GM12865 (cell line): ENCODE measurements around the gene BRMS1L.

Experiments used
- DNase-seq: peaks from one replicate; pipeline ENCODE4 v3.0.0; 2010; ENCODE audit warnings: low read depth
- H3K4me3 ChIP-seq: 2 replicates; pipeline ENCODE4 v1.5.1; 2011; ENCODE audit warnings: mild to moderate bottlenecking, low read depth, low read length, control low read depth
- TF ChIP-seq, protein P1 (sequence below): IDR thresholded peaks from 2 replicates; pipeline ENCODE4 v1.5.1; 2011; ENCODE audit warnings: low read length, control low read depth, low read depth, inconsistent platforms; ENCODE audit not compliant: insufficient read depth; ENCODE audit errors: missing control alignments

BRMS1L gene

DNA sequence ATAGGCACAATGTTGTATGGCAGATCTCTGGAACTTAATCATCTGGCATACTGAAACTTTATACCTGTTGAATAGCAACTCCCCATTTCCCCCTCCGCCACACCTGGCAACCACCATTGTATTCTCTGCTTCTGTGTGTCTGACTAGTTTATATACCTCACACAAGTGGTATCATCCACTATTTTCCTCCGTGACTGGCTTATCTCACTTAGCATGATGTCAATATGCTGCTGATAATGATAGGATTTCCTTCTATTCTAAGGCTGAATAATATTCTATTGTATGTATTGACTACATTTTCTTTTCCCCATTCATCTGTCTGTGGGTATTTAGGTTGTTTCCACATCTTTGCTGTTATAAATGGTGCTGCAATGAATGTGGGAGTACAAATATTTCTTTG is 21.5 kb downstream of the BRMS1L start:
- TF ChIP-seq, protein P1, sequence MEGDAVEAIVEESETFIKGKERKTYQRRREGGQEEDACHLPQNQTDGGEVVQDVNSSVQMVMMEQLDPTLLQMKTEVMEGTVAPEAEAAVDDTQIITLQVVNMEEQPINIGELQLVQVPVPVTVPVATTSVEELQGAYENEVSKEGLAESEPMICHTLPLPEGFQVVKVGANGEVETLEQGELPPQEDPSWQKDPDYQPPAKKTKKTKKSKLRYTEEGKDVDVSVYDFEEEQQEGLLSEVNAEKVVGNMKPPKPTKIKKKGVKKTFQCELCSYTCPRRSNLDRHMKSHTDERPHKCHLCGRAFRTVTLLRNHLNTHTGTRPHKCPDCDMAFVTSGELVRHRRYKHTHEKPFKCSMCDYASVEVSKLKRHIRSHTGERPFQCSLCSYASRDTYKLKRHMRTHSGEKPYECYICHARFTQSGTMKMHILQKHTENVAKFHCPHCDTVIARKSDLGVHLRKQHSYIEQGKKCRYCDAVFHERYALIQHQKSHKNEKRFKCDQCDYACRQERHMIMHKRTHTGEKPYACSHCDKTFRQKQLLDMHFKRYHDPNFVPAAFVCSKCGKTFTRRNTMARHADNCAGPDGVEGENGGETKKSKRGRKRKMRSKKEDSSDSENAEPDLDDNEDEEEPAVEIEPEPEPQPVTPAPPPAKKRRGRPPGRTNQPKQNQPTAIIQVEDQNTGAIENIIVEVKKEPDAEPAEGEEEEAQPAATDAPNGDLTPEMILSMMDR: no peak
- DNase-seq: no peak
- H3K4me3 ChIP-seq: no peak overlapping the region

DNA sequence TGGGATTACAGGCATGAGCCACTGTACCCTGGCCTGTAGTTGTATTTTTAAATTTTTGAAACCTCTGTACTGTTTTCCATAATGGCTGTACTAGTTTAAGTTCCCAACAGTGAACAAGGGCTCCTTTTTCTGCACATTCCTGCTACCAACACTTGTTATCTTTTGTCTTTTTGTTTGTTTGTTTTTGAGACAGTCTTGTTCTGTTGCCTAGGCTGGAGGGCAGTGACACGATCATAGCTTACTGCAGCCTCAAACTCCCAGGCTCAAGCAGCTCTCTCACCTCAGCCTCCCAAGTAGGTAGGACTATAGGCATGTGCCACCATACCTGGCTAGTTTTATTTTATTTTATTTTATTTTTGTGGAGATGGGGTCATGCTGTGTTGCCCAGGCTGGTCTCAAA is 23.0 kb downstream of the BRMS1L start:
- TF ChIP-seq, protein P1: no peak
- DNase-seq: no peak
- H3K4me3 ChIP-seq: no peak overlapping the region

DNA sequence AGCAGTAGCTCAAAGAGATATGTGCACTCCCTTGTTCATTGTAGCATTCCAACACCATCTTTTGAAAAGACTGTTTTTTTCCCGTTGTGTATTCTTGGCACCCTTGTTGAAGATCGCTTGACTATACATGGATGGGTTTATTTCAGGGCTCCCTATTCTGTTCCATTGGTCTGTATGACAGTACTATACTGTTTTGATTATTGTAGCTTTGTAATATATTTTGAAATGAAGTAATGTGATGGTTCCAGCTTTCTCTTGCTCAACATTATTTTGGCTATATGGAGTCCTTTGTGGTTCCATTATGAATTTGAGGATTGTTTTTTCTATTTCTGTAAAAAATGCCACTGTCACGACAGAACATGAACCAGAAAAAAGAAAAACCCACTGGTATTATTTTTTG is 25.7 kb downstream of the BRMS1L start:
- TF ChIP-seq, protein P1: no peak
- no peak for DNase-seq
- H3K4me3 ChIP-seq: no peak overlapping the region

DNA sequence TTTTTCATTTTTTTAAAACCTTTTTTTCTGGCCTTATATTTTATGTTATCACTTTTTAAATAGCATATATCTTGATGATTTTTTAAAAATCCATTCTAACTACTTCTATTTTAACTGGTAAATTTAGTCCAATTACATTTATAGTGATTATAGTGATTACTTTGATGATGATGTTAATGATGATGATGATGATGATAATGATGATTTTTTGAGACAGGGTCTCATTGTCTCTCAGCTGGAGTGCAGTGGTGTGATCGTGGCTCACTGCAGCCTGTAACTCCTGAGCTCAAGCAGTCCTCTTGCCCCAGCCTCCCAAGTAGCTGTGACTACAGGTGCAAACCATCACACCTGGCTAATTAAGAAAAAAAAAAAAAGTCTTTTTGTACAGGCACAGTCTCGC is 27.1 kb downstream of the BRMS1L start:
- DNase-seq: no peak
- H3K4me3 ChIP-seq: no peak overlapping the region
- TF ChIP-seq, protein P1: no peak

DNA sequence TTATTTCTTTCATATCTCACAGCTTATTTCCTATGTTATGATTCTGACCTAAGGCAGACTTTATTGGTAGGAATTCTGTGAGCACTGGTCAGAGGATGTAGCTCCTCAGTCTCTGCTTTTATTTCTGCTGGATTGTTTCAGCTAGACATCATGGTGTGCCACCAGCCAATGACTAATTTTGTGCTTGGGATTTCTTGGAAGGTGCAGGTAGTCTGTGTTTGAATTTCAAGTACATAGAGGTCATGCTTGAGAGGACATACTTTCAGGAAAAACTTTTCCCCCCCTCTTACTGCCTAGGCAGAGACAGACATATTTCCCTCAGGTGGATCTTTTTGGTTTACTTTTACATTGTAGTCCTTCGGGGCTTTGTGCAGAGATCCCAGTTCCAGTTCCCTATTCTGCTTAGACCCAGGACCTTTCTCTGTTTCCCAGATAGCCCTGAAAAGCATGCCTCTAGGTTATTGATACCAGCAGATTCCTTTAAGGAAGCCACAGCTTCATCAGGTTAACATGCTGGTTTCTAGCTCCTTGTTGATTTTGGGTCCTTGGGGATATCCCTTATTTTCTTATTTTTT is 28.6 kb downstream of the BRMS1L start:
- no peak for DNase-seq
- H3K4me3 ChIP-seq: no peak overlapping the region
- TF ChIP-seq, protein P1: no peak

DNA sequence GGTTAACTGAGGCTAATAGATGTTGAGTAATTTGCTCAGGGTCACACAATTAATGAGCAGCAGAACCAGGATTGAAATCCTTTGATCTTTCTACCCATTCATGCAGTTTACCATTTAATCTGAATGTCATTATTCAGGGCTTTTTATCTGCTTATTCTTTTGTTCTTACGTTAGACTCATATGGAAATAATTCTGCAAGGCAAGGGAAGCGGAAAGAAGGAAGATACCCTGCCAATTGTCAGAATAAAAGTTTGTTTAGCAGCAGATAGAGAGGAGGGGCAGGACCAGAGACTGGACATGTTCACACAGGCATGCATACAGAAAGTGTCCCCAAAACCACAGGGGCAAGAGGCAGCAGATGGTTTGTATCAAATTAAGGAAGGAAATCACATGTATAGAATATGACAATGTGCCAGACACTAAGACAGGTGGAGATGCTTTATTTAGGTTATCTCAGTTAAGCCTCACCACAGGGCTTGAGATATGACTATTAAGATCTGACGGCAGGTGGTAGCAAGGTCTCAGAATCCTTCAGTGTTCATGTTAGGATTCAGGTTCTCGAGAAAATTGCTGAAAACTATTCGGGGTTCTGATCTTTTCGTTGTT is 29.8 kb downstream of the BRMS1L start:
- no peak overlapping the region for H3K4me3 ChIP-seq
- DNase-seq: peak; percentile 90
- TF ChIP-seq, protein P1: no peak
